ENCODE data around the gene TMBIM6. TPM values are rescaled to one million over a fixed set of nuclear protein-coding genes. Genes with fewer than 3 reads are reported as not detected.

The TMBIM6 gene
- total RNA-seq, 4 donors from 2014 or later: 228 to 395 (median 322) TPM

DNA sequence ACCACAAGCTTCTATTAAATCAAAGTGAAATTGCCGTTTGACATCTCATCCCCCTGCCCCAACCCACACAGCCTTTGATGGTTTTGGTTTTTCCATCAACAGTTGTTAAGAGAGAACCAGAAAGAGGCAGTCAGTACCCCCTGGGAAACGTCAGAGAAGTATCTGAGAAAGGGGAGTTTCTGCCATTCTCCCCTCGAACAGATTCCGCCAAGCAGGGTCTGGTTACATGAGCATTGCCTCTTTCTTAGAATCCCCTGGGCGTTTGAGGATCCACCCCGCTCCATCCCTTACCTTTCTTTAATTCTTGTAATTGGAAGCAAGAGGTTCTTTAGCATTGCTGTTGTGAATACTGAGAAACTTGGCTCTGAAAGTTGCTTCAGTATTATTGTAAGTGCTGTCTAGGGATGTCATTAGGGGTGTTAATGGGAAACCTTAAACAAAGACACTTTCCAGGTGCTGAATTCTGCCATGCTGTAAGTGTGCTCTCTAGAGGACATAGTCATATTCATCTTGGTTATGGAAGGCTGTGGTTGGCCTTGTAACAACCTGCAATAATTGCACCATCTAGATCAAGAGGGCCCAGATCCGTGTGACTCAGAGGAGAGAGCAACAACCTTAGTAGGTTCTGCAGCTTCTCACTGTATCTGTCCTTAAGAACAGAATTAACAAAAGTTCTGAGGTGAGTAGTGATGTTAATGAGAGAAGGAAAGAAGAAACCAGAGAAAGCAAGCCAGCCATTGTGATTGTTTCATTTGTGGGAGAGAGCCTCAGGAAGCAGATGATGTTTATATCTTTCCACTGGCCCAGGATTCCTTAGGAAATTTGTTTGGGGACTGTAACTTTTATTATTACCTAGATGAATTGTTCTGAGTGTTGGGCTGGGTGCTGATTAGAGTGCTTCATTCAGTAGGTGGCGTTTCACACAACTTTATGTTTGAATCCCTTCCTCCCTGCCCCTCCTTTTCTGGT, 9.0 kb downstream of the TMBIM6 start:
- WGBS: 61% methylated on average over 8 of the region's 8 CpGs
- DNase-seq (ENCODE audit: extremely low spot score): no peak
- no peak for TF ChIP-seq POLR2AphosphoS5 (IDR thresholded peaks at IDR 0.05)
- no peak for TF ChIP-seq POLR2A (IDR thresholded peaks at IDR 0.05; ENCODE audit: low read depth)
- no peak for TF ChIP-seq EP300 (IDR thresholded peaks at IDR 0.05)
- TF ChIP-seq, protein P1, sequence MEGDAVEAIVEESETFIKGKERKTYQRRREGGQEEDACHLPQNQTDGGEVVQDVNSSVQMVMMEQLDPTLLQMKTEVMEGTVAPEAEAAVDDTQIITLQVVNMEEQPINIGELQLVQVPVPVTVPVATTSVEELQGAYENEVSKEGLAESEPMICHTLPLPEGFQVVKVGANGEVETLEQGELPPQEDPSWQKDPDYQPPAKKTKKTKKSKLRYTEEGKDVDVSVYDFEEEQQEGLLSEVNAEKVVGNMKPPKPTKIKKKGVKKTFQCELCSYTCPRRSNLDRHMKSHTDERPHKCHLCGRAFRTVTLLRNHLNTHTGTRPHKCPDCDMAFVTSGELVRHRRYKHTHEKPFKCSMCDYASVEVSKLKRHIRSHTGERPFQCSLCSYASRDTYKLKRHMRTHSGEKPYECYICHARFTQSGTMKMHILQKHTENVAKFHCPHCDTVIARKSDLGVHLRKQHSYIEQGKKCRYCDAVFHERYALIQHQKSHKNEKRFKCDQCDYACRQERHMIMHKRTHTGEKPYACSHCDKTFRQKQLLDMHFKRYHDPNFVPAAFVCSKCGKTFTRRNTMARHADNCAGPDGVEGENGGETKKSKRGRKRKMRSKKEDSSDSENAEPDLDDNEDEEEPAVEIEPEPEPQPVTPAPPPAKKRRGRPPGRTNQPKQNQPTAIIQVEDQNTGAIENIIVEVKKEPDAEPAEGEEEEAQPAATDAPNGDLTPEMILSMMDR (IDR thresholded peaks at IDR 0.05): no peak
- intact Hi-C loops (cut with DNase I): no loop called here
- Histone ChIP-seq H3K4me1 (peaks cover 82 to 99% (median 95%) of the 10 kb centered on the region in 4 donors), H3K27me3 (no peaks in the 10 kb centered on the region), H3K27ac (replicated peaks in 1 of 4) (peak overlapping the region in 1 of 4 donors; percentile 0), H3K4me3 (no peak overlapping the region), H3K36me3 (peaks cover 23 to 34% (median 25%) of the 10 kb centered on the region in 4 donors), H3K9me3 (no peaks in the 10 kb centered on the region)

DNA sequence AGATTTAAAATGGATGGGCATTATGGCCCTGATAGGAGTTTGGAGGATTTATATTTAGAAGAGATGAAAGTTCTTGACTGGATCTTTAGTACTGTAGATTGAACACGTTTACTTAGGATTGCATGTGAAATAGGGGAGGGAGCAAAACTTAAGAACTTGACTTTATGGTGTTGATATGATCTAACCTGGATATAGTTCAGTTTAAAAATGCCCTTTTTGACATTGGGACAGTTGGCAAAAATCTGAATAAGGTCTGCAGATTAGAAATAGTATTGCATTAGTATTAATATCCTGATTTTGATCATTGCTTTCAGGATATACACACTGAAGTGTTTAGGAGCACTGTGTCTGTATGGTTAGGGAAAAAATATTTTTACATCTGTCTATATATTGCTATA, 9.6 kb downstream of the TMBIM6 start:
- DNase-seq (ENCODE audit: extremely low spot score): no peak
- Histone ChIP-seq H3K4me1 (peaks cover 81 to 92% (median 90%) of the 10 kb centered on the region in 4 donors), H3K4me3 (no peak overlapping the region), H3K27ac (replicated peaks in 1 of 4) (no peak overlapping the region), H3K9me3 (no peaks in the 10 kb centered on the region), H3K36me3 (peaks cover 30 to 41% (median 32%) of the 10 kb centered on the region in 4 donors), H3K27me3 (no peaks in the 10 kb centered on the region)
- 22% methylated on average over 1 of the region's 1 CpG for WGBS
- intact Hi-C loops (cut with DNase I): no loop called here
- TF ChIP-seq, protein P1 (IDR thresholded peaks at IDR 0.05): no peak
- TF ChIP-seq POLR2A (IDR thresholded peaks at IDR 0.05; ENCODE audit: low read depth) (no peak), POLR2AphosphoS5 (IDR thresholded peaks at IDR 0.05) (no peak), EP300 (IDR thresholded peaks at IDR 0.05) (no peak)

- no peak for DNase-seq (ENCODE audit: extremely low spot score)
- Histone ChIP-seq H3K9me3 (no peaks in the 10 kb centered on the region), H3K4me3 (no peak overlapping the region), H3K27me3 (no peaks in the 10 kb centered on the region), H3K27ac (replicated peaks in 1 of 4) (no peak overlapping the region), H3K4me1 (peaks cover 0 to 18% (median 7%) of the 10 kb centered on the region in 4 donors), H3K36me3 (peaks cover 58 to 85% (median 81%) of the 10 kb centered on the region in 4 donors)
- WGBS: 78% methylated on average over 4 of the region's 4 CpGs
- intact Hi-C loops (cut with DNase I): no loop called here
- no peak for TF ChIP-seq EP300 (IDR thresholded peaks at IDR 0.05)
- no peak for TF ChIP-seq POLR2AphosphoS5 (IDR thresholded peaks at IDR 0.05)
- no peak for TF ChIP-seq POLR2A (IDR thresholded peaks at IDR 0.05; ENCODE audit: low read depth)
- TF ChIP-seq, protein P1 (IDR thresholded peaks at IDR 0.05): no peak
These were observed 20.5 kb downstream of the TMBIM6 start for GRCh38 chr12:49761677-49762467.

DNA sequence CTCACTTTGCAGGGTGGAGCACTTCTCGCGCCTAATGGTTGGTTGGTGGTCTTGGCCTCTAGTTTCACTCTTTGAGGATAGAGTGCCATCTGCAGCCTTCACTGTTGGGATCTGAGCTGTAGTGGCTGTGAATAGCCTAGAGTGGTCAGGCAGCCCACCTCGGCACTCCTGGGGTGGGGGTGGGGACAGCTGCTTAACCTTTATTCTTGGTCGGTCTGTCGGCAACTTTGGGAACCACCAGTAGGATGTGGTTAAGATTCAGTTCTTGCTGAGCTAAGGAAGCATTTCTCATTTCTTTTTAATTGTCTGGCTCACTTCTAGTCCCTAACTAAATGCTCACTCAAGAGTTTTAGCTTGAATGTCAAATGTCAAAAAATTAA, 21.1 kb downstream of the TMBIM6 start:
- Histone ChIP-seq H3K27ac (replicated peaks in 1 of 4) (no peak overlapping the region), H3K4me1 (peaks cover 0 to 15% (median 5%) of the 10 kb centered on the region in 4 donors), H3K4me3 (no peak overlapping the region), H3K36me3 (peaks cover 54 to 80% (median 75%) of the 10 kb centered on the region in 4 donors), H3K9me3 (no peaks in the 10 kb centered on the region), H3K27me3 (no peaks in the 10 kb centered on the region)
- DNase-seq (ENCODE audit: extremely low spot score): no peak
- TF ChIP-seq EP300 (IDR thresholded peaks at IDR 0.05): no peak
- no peak for TF ChIP-seq POLR2AphosphoS5 (IDR thresholded peaks at IDR 0.05)
- TF ChIP-seq POLR2A (IDR thresholded peaks at IDR 0.05; ENCODE audit: low read depth): no peak
- TF ChIP-seq, protein P1 (IDR thresholded peaks at IDR 0.05): no peak
- intact Hi-C loops (cut with DNase I): no loop called here
- 85% methylated on average over 5 of the region's 5 CpGs for WGBS

All from esophagus muscularis mucosa (tissue), 4 donors.